ENCODE data around the gene NDUFV1. TPM values are rescaled to one million over a fixed set of nuclear protein-coding genes. Genes with fewer than 3 reads are reported as not detected.

NDUFV1 gene
- total and polyA plus RNA-seq, 9 of the 15 experiments (the other 6 are each of a cell fraction or from before 2014, with no cell fraction given) = 10.8 to 423 (median 209) TPM

- TF ChIP-seq ZBTB43 (CRISPR knock-in tag; IDR thresholded peaks at IDR 0.05) (peak; percentile 73; the same call in 1 of the 2 replicates), CXXC5 (CRISPR knock-in tag; IDR thresholded peaks at IDR 0.05) (peak; percentile 96), ZNF766 (CRISPR knock-in tag; conservative IDR thresholded peaks at IDR 0.05) (peak; percentile 71), CREB1 (IDR thresholded peaks at IDR 0.05) (no peak; the same call in 1 of the 2 replicates), CREB1 (CRISPR knock-in tag; IDR thresholded peaks at IDR 0.05) (peak; percentile 66), TCFL5 (CRISPR knock-in tag; conservative IDR thresholded peaks at IDR 0.05) (no peak), FOXK1 (CRISPR knock-in tag; IDR thresholded peaks at IDR 0.05; ENCODE audit: borderline replicate concordance) (peak; percentile 96), STAG1 (CRISPR knock-in tag; IDR thresholded peaks at IDR 0.05; ENCODE audit: borderline replicate concordance) (no peak), HMGN3 (IDR thresholded peaks at IDR 0.05; ENCODE audit: borderline replicate concordance, extremely low read depth, insufficient read length, low read depth, low read length) (peak; percentile 57), CEBPZ (IDR thresholded peaks at IDR 0.05; ENCODE audit: borderline replicate concordance, low read depth, low read length) (no peak), ESRRA (IDR thresholded peaks at IDR 0.05; ENCODE audit: borderline replicate concordance, low read depth) (peak; percentile 62), SOX6 (IDR thresholded peaks at IDR 0.05) (0 out of 2 replicates have a peak, but pooled peaks have one; percentile 29), KDM4B (IDR thresholded peaks at IDR 0.05; ENCODE audit: borderline replicate concordance in 2 of 2, low read depth in 1 of 2) (no peak), FOSL1 (tag; conservative IDR thresholded peaks at IDR 0.05) (peak; percentile 36; the same call in 1 of the 2 replicates), SMC3 (conservative IDR thresholded peaks at IDR 0.05; ENCODE audit: insufficient read depth, low read depth, low read length) (peak; percentile 66), CBFB (CRISPR knock-in tag; IDR thresholded peaks at IDR 0.05) (peak; percentile 80; the same call in 1 of the 2 replicates), TCF3 (CRISPR knock-in tag; IDR thresholded peaks at IDR 0.05) (peak; percentile 20; the same call in 1 of the 2 replicates), KAT7 (CRISPR knock-in tag; IDR thresholded peaks at IDR 0.05; ENCODE audit: borderline replicate concordance) (0 out of 2 replicates have a peak, but pooled peaks have one; percentile 78), IRF1 (CRISPR knock-in tag; IDR thresholded peaks at IDR 0.05; ENCODE audit: borderline replicate concordance) (peak; percentile 93; the same call in 1 of the 2 replicates), MCM7 (IDR thresholded peaks at IDR 0.05) (no peak)
These were observed 22.9 kb downstream of the NDUFV1 start, which contains the start of gene NUDT8 (continued) for GRCh38 chr11:67629386-67630227.
